GM19193 (cell line): Measurements from ENCODE around the gene ZG16.

Source experiments
- POLR2A ChIP-seq: IDR thresholded peaks from 4 replicates; pipeline ENCODE4 v1.6.1; 2011; ENCODE audit not compliant: insufficient read depth, insufficient read length; ENCODE audit errors: extremely low read depth

Gene ZG16

GRCh38 chr16:29806099-29806579, 28.1 kb downstream of the ZG16 start, which contains the start of gene MAZ:
Gene MAZ, plus strand, starts transcription at chr16:29806529. Its CDS starts 173 bp downstream, at chr16:29806702.
- TF ChIP-seq POLR2A, result no peak

- TF ChIP-seq POLR2A, result peak; percentile 53
Observed at GRCh38 chr16:29806641-29807425, 28.8 kb downstream of the ZG16 start.

- peak; percentile 57 for TF ChIP-seq POLR2A
Observed at GRCh38 chr16:29807426-29808218, 29.6 kb downstream of the ZG16 start.

GRCh38 chr16:29808219-29808900, 30.3 kb downstream of the ZG16 start:
- peak; percentile 3 for TF ChIP-seq POLR2A

GRCh38 chr16:29809031-29809747, 31.1 kb downstream of the ZG16 start:
- TF ChIP-seq POLR2A, result no peak

- no peak for TF ChIP-seq POLR2A
Observed at GRCh38 chr16:29809850-29810698, 32.0 kb downstream of the ZG16 start.

GRCh38 chr16:29810699-29811169, 32.7 kb downstream of the ZG16 start:
- no peak for TF ChIP-seq POLR2A

- no peak for TF ChIP-seq POLR2A
Observed at GRCh38 chr16:29811170-29811895, 33.3 kb downstream of the ZG16 start.

GRCh38 chr16:29811896-29812665, 34.0 kb downstream of the ZG16 start, which contains the start of gene PRRT2:
Gene PRRT2, plus strand, starts transcription at chr16:29812193. Its CDS starts 862 bp downstream, at chr16:29813055.
- no peak for TF ChIP-seq POLR2A

- TF ChIP-seq POLR2A, result no peak
Observed at GRCh38 chr16:29812754-29813643, 34.9 kb downstream of the ZG16 start.
